Spleen (tissue), 7 donors: ENCODE results near the gene TRIM26.

ENCODE experiments used
- POLR2A ChIP-seq, 3 donors: fragments of 450-650 bp; IDR thresholded peaks; one replicate each; pipeline ENCODE4 v1.5.1; 2017; ENCODE audit warnings: antibody characterized with exemption in 3 of 3, mild to moderate bottlenecking in 1 of 3
- POLR2AphosphoS5 ChIP-seq, 3 donors: sonication (generic); formaldehyde crosslinking; IDR thresholded peaks; one replicate each; pipeline ENCODE4 v1.5.1; 2017; ENCODE audit warnings: antibody characterized with exemption in 3 of 3
- TF ChIP-seq, protein P1 (sequence below), 11 experiments: fragments of 200-600 bp in 7 of 11; fragments of 450-650 bp in 4 of 11; sonication (generic) in 4 of 11; IDR thresholded peaks in 8 of 11; conservative IDR thresholded peaks in 3 of 11; 1 replicate in 7 of 11; 2 replicates in 4 of 11; pipeline versions ENCODE4 v1.4.0 to v1.8.0; 2016 to 2021; ENCODE audit warnings: antibody characterized with exemption in 11 of 11, inconsistent platforms in 4 of 11, mild to moderate bottlenecking in 1 of 11
- donor health status: DM: no; HTN: no; CAD: no; lungs with moderate emphysema.
- donor health status: DM: no; HTN: no; CAD: no.
- donor health status: DM: no; HTN: no; CAD: no.

DNA sequence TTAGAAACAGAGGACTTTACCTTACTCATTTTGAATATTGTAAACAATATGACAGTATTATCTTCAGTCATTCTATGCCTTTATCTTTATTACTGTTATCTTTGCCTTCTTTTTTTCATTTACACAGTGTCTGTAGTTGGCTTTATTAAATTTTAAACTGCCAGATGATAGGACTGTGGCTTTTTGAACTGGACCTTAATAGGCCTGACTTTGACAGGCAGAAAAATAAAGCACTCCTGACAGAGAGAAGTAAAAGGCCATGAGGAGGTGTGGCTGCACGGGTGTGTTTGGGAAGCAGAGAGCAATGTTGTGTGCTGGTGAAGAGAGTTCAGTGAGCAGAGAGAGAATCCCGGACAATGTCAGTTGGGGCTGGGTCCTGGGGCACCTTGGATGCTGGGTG, 69.4 kb downstream of the TRIM26 start:
- no peak for TF ChIP-seq POLR2A (IDR thresholded peaks at IDR 0.05)
- TF ChIP-seq, protein P1, sequence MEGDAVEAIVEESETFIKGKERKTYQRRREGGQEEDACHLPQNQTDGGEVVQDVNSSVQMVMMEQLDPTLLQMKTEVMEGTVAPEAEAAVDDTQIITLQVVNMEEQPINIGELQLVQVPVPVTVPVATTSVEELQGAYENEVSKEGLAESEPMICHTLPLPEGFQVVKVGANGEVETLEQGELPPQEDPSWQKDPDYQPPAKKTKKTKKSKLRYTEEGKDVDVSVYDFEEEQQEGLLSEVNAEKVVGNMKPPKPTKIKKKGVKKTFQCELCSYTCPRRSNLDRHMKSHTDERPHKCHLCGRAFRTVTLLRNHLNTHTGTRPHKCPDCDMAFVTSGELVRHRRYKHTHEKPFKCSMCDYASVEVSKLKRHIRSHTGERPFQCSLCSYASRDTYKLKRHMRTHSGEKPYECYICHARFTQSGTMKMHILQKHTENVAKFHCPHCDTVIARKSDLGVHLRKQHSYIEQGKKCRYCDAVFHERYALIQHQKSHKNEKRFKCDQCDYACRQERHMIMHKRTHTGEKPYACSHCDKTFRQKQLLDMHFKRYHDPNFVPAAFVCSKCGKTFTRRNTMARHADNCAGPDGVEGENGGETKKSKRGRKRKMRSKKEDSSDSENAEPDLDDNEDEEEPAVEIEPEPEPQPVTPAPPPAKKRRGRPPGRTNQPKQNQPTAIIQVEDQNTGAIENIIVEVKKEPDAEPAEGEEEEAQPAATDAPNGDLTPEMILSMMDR (IDR thresholded peaks at IDR 0.05 in 8 of 11, conservative IDR thresholded peaks at IDR 0.05 in 3 of 11), result no peak
- no peak for TF ChIP-seq POLR2AphosphoS5 (IDR thresholded peaks at IDR 0.05)
